Measurements from ENCODE around the gene SIRT4. TPM values are rescaled to one million over a fixed set of nuclear protein-coding genes. Genes with fewer than 3 reads are reported as not detected.

Gene SIRT4
- total RNA-seq, 1 experiment from 2014 or later, result 3.6 TPM

GRCh38 chr12:120321382-120322202, 19.5 kb downstream of the SIRT4 start:
- no peak overlapping the region for H3K4me3 ChIP-seq
- H3K4me1 ChIP-seq (replicated peaks; ENCODE audit: insufficient read depth), result no peaks in the 10 kb centered on the region
- no peaks in the 10 kb centered on the region for H4K20me1 ChIP-seq (ENCODE audit: insufficient read depth)
- no TSS peak for BruUV-seq (replicated peaks)
- no peaks in the 10 kb centered on the region for H3K36me3 ChIP-seq (ENCODE audit: low read depth)
- intact Hi-C loops (cut with micrococcal nuclease; ENCODE audit: unreplicated experiment), result no loop called here
- POLR2A ChIA-PET (ENCODE audit: unreplicated experiment), result no interaction called here
- H3K4me2 ChIP-seq, result no peak overlapping the region
- H2AFZ ChIP-seq, result no peak overlapping the region
- H3K9me3 ChIP-seq (ENCODE audit: insufficient read depth, low read depth), result no peaks in the 10 kb centered on the region
- no peak overlapping the region for H3K27ac ChIP-seq
- no peaks in the 10 kb centered on the region; the same call in 1 of the 2 replicates for H3F3A ChIP-seq (ENCODE audit: insufficient read depth, low read depth)
- TF ChIP-seq CTCF (conservative IDR thresholded peaks at IDR 0.05) (no peak), EZH2 (IDR thresholded peaks at IDR 0.05; ENCODE audit: low read depth) (no peak)
- no peaks in the 10 kb centered on the region for H3K27me3 ChIP-seq (ENCODE audit: insufficient read depth, low read depth)
- no peak for DNase-seq
- peaks cover 3% of the 10 kb centered on the region for H3K79me2 ChIP-seq (ENCODE audit: low read depth)
- no peaks in the 10 kb centered on the region for H3K9me2 ChIP-seq (ENCODE audit: insufficient read depth)
- CTCF ChIA-PET, result interaction anchor here (0.6 kb wide), 1 partner anchor 44 kb away, joined by 3 read pairs; no protein-coding TSS in a partner anchor

GRCh38 chr12:120323772-120324171, 21.7 kb downstream of the SIRT4 start:
- no TSS peak for BruUV-seq (replicated peaks)
- POLR2A ChIA-PET (ENCODE audit: unreplicated experiment), result no interaction called here
- intact Hi-C loops (cut with micrococcal nuclease; ENCODE audit: unreplicated experiment), result loop anchor here (2.0 kb wide), 3 partner anchors 259 to 391 kb away; no protein-coding TSS in a partner anchor

More at GRCh38 chr12:120323772-120324171, 21.7 kb downstream of the SIRT4 start:
- H3K9me2 ChIP-seq (ENCODE audit: insufficient read depth), result no peaks in the 10 kb centered on the region
- H3F3A ChIP-seq (ENCODE audit: insufficient read depth, low read depth), result no peaks in the 10 kb centered on the region; the same call in 1 of the 2 replicates
- TF ChIP-seq CTCF (conservative IDR thresholded peaks at IDR 0.05) (no peak), EZH2 (IDR thresholded peaks at IDR 0.05; ENCODE audit: low read depth) (no peak)
- H4K20me1 ChIP-seq (ENCODE audit: insufficient read depth), result no peaks in the 10 kb centered on the region
- no peak overlapping the region for H3K4me3 ChIP-seq
- no peak overlapping the region for H3K4me2 ChIP-seq
- H3K36me3 ChIP-seq (ENCODE audit: low read depth), result no peaks in the 10 kb centered on the region
- H3K27me3 ChIP-seq (ENCODE audit: insufficient read depth, low read depth), result no peaks in the 10 kb centered on the region
- no peaks in the 10 kb centered on the region for H3K79me2 ChIP-seq (ENCODE audit: low read depth)
- H3K4me1 ChIP-seq (replicated peaks; ENCODE audit: insufficient read depth), result no peaks in the 10 kb centered on the region
- DNase-seq, result no peak
- H2AFZ ChIP-seq, result no peak overlapping the region
- no peaks in the 10 kb centered on the region for H3K9me3 ChIP-seq (ENCODE audit: insufficient read depth, low read depth)
- CTCF ChIA-PET, result no interaction called here
- no peak overlapping the region for H3K27ac ChIP-seq

Data from PC-9 (cell line).